Hematopoietic multipotent progenitor cell treated with erythropoietin and hydrocortisone succinate and interleukin-3 and kit ligand, for 6 days (in vitro differentiated cells): ENCODE results near the gene HTR2A.

ENCODE experiments used
- DNase-seq: peaks from one replicate; pipeline ENCODE4 v3.0.0-alpha.2; 2015

The HTR2A gene

GRCh38 chr13:46803586-46803985, 93.3 kb downstream of the HTR2A start:
- DNase-seq: no peak

- DNase-seq: no peak
These were observed 95.0 kb downstream of the HTR2A start for GRCh38 chr13:46801858-46802257.

DNA sequence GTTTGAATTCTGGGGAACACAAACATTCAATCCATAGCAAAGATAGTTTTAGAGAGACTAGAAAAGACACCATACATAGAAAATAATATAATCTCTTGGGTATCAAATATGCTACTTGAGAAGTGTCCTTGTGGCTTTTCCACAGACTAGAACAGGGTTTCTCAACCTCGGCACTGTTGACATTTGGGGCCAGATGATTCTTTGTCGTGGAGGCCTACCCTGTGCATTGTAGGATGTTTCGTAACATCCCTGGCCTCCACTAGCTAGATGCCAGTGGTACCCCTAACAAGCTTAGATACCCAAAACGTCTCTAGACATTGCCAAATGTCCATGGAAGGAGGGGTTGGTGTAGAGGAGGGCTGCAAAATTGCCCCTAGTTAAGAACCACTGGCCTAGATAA, 97.7 kb downstream of the HTR2A start:
- peak; percentile 27 for DNase-seq

GRCh38 chr13:46797501-46798237, 99.2 kb downstream of the HTR2A start:
- DNase-seq: peak; percentile 21

DNA sequence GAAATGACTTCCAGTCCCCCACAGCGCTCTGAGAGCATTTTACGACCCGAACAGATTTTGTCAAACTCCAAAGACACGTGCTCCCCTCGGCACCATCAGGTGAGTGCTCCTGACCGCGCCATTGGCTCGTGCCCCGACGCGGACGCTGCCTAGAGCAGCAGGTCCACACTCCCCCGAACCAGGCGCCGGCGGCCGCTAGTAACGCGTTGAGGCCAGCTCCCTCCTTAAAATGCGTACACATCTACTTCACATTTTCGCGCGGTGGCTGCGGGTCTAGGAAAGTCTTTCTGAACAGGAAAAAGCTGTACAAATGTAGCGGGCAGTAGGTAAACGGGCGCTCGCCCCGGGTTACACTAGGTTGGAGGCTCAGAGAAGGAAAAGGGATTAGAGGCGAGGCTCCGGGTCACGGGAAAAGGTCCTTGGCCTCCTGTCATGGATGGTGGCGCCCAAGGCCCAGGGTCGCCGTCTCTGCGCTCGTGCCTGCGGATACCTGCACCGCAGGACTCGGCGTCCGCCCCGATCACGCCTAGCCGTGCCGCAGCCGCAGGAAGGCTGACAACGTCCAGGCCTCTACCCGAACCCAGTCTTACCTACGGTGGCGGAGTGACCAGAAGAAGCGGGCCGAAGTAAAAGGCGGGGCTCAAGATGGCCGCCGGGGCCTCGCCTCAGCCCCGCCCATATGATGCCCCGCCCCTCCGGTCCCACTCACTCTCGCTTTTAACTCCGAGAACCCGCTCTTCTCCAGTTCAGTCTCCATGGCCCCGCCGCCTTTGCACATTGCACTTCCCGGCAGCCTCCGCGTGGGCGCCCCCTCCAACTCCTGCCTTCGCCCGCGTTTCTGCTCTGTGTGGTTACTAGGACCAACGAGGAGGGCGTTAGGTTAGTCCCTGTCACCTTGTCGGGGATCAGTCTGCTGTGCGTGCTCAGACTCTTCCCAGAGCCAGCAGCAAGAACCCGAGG, 100.1 kb downstream of the HTR2A start, which contains the start of gene ESD:
TSS of gene ESD (minus strand) at position 647 of the 960 bp plus-strand sequence. CDS start 5,748 bp downstream, outside the sequence.
- peak; percentile 97 for DNase-seq

DNA sequence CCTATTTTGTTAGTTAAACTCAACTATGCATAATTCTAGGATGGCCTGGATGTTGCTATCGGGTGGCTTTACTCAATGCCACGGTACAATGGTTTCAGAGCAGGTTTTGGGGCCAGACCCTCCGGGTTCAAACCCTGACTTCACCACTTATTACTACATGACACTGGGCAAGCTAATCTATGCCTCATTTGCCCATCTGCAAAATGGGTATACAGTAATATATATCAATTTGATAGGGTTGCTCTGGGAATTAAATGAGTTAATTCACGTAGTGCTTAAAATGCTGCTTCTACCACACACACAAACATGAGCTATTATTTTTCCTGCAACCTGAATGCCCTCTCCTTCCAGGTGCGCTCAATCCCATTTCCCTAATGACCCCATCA, 100.7 kb downstream of the HTR2A start:
- peak; percentile 16 for DNase-seq

GRCh38 chr13:46795321-46795720, 101.5 kb downstream of the HTR2A start:
- DNase-seq: no peak

- no peak for DNase-seq
These were observed 113.3 kb downstream of the HTR2A start for GRCh38 chr13:46783504-46783903.

- DNase-seq: no peak
These were observed 114.2 kb downstream of the HTR2A start for GRCh38 chr13:46782691-46783090.

- DNase-seq: no peak
These were observed 114.8 kb downstream of the HTR2A start for GRCh38 chr13:46782066-46782465.
